HEK293T (cell line): ENCODE results near the gene KCNC3.

Experiments
- NFRKB ChIP-seq: fragments of 450-650 bp; IDR thresholded peaks from 2 replicates; pipeline ENCODE4 v1.6.1; 2016; ENCODE audit warnings: mild to moderate bottlenecking, moderate library complexity
- SP1 ChIP-seq: fragments of 450-650 bp; IDR thresholded peaks from 2 replicates; pipeline ENCODE4 v1.6.1; 2017
- SUZ12 ChIP-seq: fragments of 450-650 bp; IDR thresholded peaks from 2 replicates; pipeline ENCODE4 v1.6.1; 2016; ENCODE audit warnings: mild to moderate bottlenecking
- TARDBP ChIP-seq: fragments of 450-650 bp; IDR thresholded peaks from 2 replicates; pipeline ENCODE4 v1.6.1; 2016
- ZNF384 ChIP-seq: fragments of 450-650 bp; IDR thresholded peaks from 2 replicates; pipeline ENCODE4 v1.6.1; 2016

DNA sequence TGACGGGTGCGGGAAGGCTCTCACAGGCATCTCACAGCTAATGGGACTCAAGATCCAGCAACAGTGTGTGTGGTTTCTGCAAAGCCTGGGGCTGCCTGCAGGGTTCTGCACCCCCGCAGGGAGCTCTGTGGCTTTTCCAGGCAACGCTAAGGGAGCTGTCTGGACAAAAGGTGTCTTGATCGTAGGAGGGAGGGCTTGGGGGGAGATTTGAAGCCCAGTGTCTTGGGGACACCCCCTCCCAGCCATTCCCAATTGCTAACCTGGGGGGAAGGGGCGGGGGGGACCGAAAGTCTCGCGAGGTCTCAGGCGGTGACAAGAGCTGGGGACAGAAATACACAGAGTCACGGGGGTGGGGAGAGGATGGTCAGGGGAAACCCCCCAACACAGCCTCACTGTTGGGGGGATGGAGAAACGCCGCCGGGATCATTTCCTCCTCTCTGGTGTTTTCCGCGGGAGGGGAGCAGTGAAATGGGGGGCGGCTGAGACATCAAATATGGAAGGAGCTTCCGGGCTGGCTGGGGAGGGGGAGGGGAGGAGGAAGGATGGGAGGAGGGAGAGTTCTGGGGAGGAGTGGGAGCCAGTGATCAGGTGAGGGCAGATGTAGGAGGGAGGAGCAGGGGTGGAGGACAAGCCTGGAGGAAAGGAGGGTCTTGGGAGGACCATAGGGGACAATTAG is 13.3 kb downstream of the KCNC3 start:
- TF ChIP-seq TARDBP (no peak), SP1 (no peak), ZNF384 (no peak), NFRKB (no peak), SUZ12 (no peak)
